GM21528 (cell line): ENCODE results near the gene POU6F1.

Source experiments
- ATAC-seq: cut with Tn5 transposase; IDR thresholded peaks from one replicate; pipeline ENCODE4 v1.9.1; 2021; ENCODE audit warnings: mild to moderate bottlenecking, moderate library complexity; ENCODE audit not compliant: unreplicated experiment, low FRiP score

POU6F1 gene

GRCh38 chr12:51199366-51199945, 18.4 kb downstream of the POU6F1 start:
- ATAC-seq = no peak

DNA sequence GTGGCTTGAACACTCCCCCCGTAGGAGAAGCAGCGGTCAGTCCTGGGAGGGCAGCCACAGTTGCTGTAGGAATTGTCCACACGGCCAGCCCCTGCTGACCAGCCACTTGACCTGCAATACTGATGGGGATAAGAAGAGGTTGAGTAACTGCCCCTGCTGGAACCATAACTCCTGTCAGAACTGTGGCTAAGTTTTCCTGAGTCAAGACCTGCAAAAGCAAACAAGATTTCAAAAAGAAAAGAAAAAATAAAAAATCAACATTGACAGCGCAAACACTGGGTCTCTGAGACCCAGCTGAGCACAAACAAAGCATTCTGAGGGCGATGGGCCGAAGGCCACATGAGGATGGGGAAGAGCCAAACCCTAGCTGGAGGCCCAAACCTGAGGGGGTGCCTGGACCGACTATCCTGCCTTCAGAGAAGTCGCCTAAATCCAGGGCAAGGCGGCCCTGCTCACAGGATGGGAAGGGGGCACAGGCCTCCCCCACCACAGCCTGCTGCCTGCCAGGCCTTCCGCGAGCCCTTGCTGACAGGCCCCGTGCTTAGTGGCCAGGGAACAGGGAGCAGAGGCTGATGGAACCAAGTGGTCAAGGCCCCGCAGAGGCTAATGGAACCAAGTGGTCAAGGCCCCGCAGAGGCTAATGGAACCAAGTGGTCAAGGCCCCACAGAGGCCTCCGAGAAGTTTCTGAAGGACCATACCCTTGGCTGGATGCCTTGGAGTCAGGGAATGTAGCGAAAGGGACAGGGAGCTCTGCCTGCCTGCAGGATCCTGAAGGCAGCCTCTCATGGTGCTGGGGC, 19.1 kb downstream of the POU6F1 start:
- ATAC-seq = no peak

DNA sequence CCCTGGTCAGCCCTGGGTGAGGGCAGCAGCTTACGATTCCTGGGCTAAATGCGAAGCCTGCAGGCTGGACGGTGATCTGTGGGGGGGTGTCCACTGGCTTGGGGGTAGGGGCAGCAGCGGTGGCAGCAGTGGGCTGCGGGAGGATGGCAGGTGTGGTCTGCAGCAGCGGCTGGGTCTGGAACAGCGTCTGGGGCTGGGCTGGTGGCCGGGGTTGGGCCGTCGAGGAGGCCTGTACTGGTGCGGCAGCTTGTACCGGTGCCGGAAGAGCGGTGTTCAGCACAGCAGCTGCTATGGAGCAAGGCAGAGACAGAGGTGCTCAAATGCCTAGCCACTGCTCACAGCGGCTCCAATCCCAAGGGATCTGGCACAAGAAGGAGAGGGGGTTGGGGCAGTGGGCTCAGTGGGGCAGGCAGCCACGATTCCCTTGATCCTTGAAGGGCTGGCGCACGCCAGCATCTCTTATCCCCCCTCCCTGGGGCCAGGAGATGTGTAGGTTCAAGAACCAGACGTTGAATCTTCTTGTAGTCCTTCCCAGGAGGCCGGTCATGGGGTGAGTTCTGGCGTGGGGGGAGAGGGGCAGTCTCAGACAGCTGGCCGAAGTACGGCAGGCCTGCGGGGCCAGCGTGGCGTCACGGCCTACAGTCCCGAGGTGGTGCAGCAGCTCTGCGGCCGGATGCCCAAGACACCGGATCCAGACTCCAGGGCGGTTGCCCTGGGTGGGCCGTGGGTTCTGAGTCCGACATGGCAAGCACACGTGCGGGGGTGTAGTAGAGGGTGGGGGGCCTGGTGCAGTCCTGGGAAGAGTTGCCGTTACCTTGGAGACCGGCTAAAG, 19.9 kb downstream of the POU6F1 start:
- ATAC-seq = no peak

DNA sequence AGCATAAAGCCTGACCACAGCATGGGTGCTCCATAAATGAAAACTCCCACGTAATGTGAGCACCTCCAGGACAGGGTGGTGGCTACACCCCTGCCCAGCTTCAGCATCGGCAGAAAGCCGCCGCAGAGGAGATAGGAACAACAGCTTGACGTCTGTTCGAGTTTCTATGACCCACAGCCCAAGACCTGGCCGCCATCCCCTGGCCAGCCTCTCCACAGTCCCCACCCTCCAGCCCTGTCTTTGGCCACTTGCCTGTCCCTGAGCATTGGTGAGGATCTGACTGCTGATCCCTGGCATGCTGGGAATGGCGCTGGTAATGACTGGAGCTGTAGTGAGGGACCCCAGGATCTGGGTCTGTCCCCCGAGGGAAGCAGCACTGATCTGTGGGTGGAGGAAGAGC, 21.3 kb downstream of the POU6F1 start:
- ATAC-seq = no peak

DNA sequence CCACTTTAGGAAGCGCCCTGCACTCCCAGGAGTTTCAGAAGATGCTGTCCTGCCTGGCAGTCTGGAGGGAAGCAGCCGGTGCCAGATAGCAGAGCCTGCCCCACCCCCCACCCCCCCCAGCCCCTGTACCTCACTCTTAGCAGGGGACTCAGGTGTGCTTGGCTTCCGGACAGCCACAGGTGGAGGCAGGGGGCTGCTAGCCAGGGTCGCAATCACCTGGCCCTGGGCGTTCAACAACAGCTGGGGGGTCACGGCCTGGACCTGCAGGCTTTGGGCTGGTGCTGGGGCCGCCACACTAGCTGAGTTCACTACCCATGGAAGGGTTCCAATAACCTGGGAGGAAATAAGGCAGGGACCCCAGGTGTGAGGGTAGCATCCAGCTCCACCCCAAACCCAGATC, 22.0 kb downstream of the POU6F1 start:
- no peak for ATAC-seq

- ATAC-seq = no peak
Measured at GRCh38 chr12:51192284-51192671, 25.6 kb downstream of the POU6F1 start.

DNA sequence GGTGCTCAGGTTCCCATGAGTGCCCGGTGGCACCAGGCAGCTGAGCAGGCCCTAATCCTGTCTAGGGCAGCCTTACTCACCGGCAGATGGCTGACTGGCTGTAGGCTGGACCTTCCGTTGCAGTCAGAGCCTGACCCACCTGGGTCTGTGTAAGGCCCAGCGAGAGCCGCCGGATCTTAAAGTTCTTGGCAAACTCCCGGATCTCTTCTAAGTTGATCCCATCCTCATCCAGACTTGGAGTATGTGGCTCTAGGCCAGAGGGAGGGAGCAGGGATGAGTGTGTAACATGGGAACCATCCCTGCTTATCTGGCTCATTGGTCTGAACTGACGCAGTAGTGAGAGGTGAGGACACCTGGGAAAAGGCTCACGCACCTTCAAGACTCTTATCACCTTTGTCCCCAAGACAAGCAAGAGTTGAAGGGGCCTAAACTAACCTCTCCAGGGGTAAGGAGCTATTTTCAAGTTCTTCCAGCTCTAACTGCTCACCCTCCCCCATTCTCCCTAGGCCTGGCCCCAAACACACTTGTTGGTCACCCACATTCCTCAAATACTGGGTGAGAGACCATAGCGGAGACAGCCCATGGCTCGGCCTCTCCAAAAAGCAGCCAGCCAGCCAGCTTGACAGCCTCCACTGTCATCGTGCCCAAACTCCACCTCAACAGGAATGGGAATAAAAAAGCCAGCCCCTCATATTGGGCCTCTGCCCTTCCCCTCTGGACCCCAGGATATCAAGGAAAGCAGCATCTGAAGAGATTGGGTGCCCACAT, 26.2 kb downstream of the POU6F1 start:
- no peak for ATAC-seq

GRCh38 chr12:51190820-51191219, 27.0 kb downstream of the POU6F1 start:
- no peak for ATAC-seq

- no peak for ATAC-seq
Measured at GRCh38 chr12:51189790-51190355, 28.0 kb downstream of the POU6F1 start.

DNA sequence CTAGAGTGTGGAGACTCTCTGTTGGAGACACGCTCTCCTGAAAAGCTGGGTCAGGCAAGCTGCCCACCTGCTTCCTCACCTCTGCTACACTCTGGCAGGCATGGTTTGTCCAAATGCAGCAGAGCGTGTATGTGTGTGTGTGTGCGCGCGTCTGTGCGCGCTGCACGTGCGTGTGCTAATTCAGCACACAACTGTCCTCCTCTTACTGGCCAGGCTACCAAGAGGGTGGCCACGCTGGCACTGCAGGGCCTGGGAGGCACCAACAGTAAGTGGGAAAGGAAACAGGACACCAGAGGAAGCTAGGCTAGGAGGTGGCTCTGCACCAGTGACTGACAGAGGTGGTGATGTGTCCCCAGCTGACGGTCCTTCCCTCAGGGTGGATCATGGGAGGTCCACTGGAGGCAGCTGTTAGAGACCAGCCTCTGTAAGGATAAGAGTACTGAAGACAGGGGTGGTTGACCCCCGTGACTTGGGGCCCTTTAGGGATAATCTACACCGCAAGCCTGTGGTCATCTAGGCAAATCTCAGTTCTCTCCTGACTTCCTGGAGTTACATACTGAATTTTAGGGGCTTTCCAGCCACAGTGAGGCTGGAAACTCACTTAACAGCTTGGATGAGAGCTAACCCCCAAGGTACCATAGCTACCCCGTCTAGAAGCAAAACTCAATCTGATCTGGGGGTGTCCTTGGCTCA, 29.4 kb downstream of the POU6F1 start:
- ATAC-seq = no peak

GRCh38 chr12:51187370-51187987, 30.4 kb downstream of the POU6F1 start:
- ATAC-seq = no peak

DNA sequence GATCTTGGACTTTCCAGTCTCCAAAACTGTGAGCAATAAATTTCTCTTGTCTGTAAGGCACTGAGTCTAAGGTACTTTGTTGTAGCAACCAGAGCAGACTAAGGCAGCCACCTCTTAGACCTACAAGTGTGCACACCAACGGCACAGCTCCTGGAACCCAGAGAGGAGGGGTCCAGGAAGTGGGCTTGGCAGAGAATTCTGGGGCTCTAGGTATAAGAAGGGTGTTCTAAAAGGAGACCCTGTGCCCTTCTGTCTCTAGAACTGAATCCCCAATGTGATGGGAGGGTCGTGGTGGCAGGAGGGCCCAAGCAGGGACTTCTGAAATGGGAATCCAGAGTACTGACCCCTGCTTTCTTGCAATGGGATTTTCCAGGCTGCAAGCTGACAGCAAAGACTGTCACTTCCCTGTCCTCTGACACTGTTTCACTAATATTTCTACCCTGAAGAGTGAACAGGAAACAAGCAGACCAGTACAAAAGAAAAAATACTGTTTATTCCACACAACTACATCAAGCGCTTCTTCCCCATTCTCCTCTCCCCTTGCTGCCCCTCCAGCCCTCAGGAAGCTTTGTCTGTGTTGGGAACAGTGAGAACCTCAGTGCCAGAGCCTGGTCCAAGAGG, 31.3 kb downstream of the POU6F1 start:
- ATAC-seq = no peak

DNA sequence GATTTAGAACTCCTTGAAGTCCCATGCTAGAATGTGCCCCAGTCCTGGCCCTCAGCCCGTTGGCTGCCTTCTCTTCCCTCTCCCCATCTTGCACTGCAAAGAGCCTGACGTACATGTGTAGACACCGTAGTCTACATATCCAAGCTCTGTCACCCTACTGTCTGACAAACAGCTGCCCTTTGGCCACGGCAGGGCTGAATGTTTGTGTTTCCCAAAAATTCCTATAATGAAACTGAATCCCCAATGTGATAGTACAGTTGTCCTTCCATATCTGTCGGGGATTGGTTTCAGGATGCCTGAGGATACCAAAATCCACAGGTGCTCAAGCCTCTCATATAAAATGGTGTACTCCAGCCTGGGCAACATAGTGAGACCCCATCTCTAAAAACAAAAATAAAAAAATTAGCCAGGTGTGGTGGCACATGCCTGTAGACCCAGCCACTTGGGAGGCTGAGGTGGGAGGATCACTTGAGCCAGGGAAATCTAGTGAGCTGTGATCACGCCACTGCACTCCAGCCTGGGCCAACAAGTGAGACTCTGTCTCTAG, 32.6 kb downstream of the POU6F1 start:
- no peak for ATAC-seq

DNA sequence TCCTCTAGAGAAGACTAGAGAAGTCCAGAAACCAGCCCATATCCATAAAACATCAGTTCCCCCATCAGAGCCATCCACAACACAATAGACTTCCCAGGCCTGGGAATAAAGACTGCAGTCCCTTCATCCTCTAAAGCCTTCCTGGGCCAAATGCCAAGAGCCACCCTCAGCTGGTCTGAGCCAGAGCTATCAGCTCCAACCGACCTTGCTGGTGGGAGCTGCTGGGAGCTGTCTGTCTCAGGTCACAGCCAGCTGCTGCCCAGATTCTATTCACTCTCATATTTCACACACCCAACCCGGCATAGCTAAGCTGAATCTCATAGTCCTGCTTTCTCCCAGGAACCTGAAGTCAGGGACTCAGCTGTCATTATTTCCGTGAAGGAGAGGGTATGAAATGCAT, 34.0 kb downstream of the POU6F1 start:
- no peak for ATAC-seq

DNA sequence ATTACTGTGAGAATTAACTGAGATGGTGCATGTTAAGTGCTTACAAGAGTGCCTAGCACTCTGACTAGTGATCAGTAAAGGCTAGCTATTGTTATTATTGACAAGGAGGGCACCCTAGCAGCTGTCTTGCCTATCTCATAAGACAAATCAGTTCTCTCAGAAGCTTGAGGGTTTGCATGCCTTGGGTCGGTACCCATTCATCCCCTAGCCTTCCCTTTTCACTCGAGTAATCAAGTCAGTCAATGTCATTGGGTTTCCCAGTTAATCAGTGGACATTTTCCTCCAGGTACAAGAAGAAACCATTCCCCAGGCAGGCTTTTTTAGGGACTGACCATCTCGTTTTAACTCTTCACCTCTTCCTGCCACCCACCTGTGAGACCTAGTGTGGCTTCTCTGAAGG, 34.5 kb downstream of the POU6F1 start:
- no peak for ATAC-seq

GRCh38 chr12:51181558-51181957, 36.3 kb downstream of the POU6F1 start:
- no peak for ATAC-seq

GRCh38 chr12:51177897-51178296, 40.0 kb downstream of the POU6F1 start:
- ATAC-seq = no peak

DNA sequence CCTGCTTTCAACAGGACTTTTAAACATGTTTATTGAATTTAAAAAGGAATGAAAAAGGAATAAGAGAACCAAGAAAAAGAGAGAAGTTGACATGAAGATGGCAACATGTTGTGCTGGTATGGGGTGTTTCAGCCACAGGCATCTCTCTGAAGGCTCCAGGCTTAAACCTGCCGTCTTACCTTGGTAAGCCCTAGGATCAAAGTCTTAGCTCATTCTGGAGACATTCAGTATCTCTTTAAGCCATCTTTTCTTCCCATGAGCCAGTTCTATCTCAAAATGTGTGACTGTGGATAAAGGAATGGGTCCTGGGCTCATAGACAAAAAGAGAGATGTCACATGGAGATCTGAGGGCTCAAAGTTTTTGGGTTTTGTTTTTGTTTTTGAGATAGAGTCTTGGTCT, 43.4 kb downstream of the POU6F1 start:
- no peak for ATAC-seq
